Measurements from ENCODE around the gene GFM1.
A peak's percentile ranks its signal among the peaks of the same experiment; 100 is the strongest.

Gene GFM1

DNA sequence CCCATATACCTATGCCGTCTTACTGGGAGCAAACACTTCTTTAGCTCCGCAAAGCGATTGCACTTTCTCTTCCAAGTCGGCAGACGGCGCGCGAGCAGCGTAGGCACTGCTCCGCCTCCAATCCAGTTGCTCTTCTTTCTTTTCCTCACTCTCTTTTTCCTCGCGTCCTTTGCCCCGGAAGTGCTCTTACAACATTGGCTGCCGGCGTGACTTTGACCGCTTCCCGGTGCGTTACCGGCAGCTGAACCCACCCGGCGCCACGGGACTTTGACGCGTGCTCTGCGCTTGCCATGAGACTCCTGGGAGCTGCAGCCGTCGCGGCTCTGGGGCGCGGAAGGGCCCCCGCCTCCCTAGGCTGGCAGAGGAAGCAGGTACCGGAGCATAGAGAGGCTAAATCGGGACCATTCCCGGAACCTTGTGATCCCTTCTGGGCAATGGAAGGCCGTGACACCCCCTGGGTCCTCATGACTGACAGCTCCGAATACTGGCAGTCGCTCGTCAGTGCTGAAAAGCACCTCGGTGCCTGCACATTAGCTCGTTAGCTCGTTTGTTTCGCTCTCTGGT, at the start of gene GFM1:
Gene GFM1 (plus strand): TSS at position 183 of the 564 bp plus-strand sequence. CDS start 108 bp downstream, at position 291.
- peak; percentile 97 for DNase-seq (ENCODE audit: low spot score)

DNA sequence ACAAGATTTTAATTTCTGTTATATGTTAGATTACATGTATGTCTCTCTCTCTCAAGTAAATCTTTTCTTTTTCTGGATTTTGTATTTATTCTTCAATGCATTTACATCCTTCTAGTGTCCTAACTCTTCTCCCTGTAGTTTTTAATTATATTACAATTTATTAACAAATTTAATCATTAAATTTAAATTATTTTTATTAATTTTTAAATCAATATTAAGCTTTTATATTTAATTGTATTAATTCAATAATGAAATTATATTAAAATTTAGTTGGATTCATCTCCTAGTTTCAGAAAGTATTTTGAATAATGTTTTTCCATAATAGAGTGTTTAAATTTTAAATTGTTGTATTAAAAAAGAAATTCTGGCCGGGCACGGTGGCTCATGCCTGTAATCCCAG, 43.5 kb upstream of the GFM1 start:
- no peak for DNase-seq (ENCODE audit: low spot score)

DNA sequence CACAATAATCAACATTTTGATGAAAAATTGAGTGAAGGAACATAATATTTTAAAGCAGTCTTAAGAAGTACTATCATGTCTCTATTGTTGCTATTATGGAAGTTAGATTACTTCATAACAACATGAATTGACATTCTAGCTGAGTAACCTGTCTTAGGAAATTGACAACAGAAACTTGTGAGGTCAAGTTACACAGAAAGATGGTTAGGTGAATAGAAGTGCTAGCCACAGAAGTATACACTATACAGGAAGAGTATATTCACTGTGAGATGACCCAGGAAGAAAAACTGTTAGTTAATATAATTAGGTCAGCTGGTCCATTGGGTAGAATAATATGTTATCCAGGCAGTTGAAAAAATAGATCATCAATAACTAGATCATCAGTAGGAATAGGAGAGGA, 42.1 kb upstream of the GFM1 start:
- no peak for DNase-seq (ENCODE audit: low spot score)

DNA sequence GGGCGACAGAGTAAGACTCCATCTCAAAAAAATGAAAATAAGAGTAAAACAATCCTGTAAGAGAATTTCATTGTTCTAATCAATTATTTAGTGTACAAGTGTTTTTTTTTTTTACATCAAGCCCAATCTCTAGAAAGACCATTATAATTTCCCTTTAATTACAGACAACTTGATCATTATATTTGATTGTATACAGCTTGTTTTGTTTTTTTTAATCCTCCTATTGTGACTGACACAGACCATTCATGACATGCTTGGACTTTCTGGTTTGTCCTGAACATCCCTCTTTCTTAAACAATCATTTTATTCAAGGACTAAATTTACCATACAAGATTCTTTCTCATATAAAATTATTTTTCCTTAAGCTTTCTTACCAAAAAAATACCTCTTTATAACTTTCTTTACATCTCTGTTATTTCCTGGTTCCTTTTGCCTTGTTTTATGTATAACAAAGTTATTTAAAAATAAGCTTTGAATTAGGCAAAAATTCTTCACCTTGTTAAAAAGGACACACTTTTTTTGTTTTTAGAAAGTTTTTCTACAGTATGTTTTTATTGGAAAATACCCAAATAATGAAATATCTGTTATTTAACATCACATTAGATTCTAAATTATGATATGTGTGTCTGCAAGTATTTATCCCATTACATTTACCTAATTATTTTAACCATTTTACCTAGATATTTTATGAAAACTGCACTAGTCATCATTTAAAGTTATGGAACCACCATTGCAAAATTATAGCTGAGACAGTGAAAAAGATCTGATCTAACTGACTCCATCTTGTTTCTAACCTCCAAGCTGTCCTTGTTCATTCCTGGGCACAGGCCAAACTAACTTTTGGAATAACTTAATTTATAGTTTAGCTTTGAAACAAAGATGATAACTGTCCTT, 26.1 kb upstream of the GFM1 start:
- DNase-seq (ENCODE audit: low spot score), result no peak

DNA sequence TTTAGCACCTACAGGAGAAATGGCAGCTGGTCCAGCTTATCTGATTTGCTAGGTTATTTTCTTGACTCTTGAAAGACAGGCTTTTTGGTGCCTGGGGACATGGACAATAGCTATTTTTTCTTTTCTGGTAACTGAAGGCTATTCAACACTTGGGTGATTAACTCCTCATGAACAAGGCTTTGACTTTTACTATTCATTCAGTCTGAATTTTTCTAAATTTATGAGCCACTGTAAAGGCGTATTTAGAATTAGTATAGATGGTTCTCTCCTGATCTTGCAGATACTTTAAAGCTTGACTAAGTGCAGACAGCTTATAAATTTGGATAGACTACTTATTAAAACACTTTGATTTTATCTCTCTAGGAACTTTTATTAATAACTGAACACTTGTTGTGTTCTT, 18.4 kb upstream of the GFM1 start:
- no peak for DNase-seq (ENCODE audit: low spot score)

DNA sequence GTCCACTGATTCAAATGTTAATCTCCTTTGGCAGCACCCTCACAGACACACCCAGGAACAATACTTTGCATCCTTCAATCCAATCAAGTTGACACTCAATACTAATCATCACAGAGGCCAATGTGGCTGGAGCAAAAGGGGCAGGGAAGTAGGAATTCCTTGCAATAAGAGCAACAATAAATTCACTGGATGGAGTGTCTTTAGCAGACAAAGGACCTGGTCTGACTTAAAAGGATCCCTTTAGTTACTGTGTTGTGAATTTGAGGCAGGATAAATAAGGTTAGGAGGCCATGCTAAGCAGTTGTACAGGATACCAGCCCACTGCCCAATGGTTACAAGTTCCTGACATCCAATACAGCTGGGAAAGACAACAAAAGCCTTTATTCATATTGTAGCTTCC, 12.3 kb upstream of the GFM1 start:
- DNase-seq (ENCODE audit: low spot score), result no peak

DNA sequence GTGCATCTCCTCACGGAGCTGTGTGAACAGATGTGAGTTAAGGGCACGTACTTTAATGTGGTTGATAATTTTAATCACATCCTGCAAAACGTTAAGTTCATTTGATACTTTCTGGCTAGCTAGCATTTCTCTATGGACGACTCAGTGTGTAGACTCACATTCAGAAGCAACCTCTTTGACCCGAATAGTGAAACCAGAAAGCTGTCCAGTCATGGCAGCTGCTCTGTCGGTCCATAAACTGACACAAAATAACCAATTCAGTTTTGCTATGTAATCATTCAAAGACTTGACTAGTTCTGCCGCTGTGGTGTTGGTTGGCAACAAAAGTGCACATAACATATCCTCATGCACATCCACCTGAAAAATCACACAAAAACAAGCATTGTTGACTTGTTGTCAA, 3.7 kb upstream of the GFM1 start:
- no peak for DNase-seq (ENCODE audit: low spot score)

DNA sequence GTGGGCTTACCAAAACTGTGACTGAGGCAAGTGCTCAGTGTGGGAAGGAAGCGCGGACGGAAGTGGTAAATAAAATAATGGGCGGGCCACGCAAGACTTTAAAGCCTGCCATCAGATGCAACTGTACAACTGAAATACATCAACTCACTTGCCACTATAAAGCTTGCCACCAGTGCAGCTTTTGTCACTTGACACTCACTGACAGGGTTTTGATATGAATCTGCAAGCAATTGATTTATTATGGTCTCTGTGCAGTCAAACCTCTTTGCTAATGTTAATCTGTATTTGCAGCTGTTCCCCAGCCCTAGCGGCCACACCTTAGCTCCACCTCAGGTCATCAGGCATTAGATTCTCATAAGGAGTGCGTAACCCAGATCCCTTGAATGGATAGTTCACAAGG, 2.3 kb upstream of the GFM1 start:
- no peak for DNase-seq (ENCODE audit: low spot score)

DNA sequence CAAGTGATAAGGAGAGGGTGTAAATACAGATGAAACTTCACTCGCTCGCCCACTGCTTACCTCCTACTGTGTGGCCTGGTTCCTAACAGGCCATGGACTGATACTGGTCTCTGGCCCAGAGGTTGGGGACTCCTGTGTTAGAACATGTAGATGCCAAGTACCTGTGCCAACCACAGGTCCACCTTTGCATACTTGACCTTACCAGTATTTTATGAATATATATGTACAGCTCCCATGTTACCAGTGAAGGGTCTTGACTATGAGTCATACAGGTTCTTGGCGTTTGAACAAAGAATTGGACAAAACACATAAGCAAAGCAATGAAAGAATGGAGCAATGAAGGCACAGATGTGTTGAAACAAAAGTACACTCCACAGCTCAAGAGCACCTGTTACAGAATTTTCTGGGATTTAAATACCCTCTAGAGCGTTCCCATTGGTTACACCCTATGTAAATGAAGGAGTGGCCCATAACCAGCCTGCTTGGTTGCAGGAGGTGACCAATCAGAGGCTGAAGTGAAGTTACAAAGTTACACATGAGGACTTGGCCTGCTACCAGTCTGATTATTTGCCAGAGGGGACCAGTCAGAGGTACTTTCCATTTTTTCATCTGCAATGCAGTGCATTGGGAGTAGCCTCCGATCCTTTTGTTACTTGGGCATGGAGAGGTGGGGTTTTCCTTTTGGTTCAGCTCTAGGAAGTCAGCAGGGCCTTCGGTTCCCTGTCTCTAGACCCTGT, 1.7 kb upstream of the GFM1 start:
- DNase-seq (ENCODE audit: low spot score), result no peak

DNA sequence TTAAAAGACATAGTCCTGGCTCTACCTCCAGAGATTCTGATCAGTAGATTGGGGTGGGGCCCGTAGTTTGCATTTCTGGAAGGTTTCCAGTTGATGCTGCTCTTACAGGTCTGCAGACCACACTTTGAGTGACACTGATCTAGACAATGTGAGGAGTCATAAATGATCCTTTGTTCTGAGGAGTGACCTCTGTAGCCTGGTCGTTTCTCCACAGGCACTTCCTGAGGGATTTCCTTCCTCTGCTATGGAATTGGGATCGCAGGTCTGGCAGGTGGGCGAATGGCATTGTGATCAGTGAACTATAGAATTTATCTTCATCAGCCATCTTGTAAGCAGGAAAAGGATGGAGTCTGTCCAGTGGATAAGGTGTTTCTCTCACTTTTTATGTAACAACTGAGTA, 5.5 kb downstream of the GFM1 start:
- peak; percentile 38 for DNase-seq (ENCODE audit: low spot score)

DNA sequence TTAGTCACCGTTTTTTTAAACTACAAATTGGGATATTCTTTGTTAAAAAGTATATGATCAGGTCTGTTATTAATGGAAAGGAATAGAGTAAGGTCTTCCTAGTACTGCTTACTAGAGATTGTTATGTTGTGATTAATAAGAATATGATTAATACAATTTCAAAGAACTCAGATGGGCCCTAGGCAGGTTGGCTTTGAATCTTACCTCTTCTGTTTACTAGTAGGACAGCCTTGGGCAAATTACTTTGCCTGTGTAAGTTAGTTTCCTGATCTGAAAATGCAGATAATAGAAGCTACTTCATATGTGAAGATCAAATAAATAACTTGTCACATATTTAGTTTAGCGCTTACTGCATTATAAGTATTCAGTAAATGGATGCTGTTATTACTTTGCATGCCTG, 6.9 kb downstream of the GFM1 start:
- DNase-seq (ENCODE audit: low spot score), result no peak

DNA sequence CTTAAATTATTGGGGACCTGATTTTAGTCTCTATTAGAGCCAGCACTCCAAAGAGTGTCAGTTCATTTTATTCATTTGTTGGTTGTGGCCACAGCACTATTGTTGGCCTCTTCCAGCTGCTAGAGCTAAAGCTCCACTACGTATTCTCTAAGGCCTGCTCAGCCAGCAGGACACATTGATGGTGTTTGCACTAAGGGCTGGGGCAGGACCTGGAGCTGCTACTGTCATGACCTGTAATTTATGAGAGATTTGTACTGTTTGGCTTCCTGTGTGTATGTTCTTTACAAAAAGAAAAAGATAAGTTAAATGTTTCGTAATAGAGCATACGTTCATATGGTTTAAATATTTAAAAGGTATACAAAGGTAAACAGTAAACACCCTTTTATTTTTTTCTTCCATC, 8.1 kb downstream of the GFM1 start:
- no peak for DNase-seq (ENCODE audit: low spot score)

DNA sequence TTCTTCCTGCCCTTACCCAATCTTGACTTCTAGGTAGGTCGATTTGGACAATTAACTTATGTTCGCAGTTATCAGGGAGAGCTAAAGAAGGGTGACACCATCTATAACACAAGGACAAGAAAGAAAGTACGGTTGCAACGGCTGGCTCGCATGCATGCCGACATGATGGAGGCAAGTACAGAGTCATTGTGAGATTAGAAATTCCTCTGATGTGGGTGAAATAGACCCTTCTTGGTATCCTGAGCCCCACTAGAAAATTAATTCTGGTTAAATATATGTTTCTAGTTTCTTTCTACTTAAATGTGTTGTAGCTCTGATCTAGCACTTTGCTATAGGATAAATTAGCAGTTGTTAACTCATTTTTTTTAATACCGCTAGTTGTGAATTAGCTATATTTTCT, 14.6 kb downstream of the GFM1 start:
- DNase-seq (ENCODE audit: low spot score), result no peak

DNA sequence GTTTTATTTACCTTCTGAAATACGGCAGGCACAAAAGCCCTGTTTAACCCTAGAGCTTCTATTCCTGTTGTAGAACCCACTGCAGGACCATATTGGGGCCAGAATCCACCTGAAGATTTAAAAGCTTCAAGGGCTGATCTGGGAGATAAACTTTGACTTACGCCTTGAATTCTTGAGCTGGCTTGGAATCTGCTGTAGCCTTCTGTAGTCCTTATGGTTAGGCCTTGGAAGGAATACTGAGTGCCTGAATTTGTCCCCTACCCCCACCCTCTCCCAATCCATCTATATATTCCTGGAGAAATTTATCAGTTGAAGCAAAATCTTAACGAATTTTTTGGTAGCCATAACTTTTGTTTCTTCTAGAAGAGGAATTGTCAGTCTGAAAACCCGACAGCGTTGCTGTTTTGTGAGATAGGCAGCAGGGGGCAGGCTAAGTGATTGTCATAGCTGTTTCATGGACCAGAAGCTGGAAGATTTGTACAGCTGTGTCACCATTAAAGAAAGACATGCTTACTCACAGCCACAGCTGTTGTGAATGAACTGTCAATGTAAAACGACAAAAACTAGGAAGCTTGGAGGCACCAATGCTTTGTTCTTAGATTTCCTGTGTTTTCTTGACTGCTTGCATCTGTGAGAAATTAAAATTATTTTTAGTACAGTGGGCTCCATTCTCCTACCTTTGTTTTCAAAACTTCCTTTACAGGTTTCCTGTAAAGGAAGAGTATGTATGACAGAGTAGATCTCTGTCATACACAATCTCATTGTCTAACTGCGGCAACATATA, 15.3 kb downstream of the GFM1 start:
- peak; percentile 73 for DNase-seq (ENCODE audit: low spot score)

DNA sequence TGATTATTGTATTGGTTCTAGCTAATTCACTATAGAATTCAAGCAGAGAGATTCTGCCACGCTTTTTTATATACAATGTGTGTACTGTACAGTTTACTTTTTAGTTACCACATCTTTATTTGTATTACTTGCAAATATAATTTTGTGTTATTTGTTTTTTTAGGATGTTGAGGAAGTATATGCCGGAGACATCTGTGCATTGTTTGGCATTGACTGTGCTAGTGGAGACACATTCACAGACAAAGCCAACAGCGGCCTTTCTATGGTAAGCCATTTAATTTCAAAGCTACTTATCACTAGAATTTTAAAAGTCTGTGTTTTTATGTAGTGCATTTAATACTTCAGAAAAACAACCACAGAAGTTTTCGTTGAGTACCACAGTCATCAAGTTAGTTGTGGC, 16.4 kb downstream of the GFM1 start:
- no peak for DNase-seq (ENCODE audit: low spot score)

DNA sequence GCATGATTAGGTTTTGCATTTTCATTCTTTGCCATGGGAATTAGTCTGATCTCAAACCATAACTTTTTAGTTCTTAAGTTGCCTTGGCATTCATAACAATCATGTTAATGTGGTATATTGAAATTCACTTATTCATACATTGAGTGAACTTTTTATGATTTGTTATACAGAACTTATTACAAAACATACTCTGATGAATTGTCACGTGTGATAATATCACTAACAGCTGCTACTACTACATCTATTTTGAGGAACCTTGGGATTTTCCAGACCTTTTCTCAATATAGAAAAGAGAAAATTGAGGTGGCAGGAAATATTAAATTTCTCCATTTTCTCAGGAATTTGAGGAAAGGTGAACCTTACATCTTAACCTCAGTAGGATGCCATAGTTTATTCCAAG, 18.9 kb downstream of the GFM1 start:
- no peak for DNase-seq (ENCODE audit: low spot score)

DNA sequence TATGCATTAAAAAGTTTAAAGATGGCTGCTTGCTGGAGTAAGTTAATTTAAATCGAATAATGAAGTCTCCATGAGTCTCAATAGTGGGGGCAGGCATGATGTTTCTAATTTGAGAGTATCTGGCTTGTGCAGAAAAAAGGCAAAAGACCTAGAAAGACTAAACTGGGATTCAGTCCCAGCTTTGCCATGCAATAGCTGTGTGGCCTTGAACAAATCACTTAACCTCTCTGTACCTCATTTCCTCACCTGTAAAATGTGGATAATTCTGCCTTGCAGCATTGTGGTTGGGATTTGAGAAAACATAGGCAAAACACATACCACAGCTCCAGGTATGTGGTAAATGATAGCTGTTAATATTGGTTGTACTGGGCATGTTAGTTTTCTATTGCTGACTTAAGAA, 19.5 kb downstream of the GFM1 start:
- no peak for DNase-seq (ENCODE audit: low spot score)

DNA sequence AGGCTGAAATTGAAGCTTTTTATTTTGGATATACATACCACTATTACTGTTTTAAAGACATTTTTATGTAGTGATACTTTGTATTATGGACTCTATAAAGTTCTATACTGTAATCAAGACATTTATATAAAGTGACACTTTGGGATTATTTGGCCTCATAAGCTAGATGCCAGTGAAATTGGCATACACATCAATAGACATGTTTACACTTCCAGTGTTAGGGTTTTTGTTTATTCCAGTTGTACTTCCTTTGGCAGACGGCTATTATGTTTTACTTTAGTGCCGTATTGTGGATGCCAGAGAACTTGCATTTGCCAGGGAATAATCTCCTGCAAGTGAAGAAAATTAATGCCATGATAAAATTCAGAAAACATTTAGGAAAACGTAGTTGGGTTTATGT, 22.1 kb downstream of the GFM1 start:
- DNase-seq (ENCODE audit: low spot score), result no peak

DNA sequence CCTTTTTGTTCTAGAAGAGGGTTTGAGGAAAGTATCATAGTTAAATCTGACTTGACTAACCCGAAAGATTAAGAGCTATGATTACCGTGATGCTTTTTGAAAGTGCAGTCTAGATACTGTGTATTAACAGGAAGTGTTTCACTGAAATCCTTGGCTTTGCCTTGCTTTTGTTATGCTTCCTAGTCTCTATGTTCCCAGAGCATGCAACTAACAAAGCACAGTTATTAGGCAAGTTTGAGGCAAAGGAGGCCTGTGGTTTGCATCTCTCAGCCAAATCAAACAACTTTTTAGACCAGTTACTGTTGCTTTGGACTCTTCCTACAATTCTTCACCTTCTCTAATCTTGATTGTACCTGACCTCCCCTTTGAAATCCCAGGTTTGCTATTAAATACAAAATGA, 24.2 kb downstream of the GFM1 start:
- no peak for DNase-seq (ENCODE audit: low spot score)

DNA sequence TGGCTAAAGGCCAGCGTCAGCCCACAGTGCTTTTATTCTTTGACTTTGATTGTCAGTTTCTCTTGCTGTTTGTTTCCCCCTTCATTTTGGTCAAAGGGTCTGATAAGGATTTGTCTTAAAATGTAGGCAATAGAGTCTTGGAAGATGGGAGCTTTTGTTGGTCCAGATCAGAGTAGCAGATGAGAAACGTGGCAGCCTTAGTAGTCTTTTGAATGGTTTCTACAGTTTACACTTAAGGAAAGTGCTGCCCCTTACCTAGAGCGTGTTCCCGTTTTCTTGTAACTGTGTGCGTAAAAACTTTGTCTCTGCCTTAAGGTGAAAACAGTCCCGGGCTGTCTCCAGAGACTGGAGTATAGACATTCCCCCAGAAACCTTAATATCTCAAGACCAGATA, 27.5 kb downstream of the GFM1 start:
- peak; percentile 2 for DNase-seq (ENCODE audit: low spot score)

DNA sequence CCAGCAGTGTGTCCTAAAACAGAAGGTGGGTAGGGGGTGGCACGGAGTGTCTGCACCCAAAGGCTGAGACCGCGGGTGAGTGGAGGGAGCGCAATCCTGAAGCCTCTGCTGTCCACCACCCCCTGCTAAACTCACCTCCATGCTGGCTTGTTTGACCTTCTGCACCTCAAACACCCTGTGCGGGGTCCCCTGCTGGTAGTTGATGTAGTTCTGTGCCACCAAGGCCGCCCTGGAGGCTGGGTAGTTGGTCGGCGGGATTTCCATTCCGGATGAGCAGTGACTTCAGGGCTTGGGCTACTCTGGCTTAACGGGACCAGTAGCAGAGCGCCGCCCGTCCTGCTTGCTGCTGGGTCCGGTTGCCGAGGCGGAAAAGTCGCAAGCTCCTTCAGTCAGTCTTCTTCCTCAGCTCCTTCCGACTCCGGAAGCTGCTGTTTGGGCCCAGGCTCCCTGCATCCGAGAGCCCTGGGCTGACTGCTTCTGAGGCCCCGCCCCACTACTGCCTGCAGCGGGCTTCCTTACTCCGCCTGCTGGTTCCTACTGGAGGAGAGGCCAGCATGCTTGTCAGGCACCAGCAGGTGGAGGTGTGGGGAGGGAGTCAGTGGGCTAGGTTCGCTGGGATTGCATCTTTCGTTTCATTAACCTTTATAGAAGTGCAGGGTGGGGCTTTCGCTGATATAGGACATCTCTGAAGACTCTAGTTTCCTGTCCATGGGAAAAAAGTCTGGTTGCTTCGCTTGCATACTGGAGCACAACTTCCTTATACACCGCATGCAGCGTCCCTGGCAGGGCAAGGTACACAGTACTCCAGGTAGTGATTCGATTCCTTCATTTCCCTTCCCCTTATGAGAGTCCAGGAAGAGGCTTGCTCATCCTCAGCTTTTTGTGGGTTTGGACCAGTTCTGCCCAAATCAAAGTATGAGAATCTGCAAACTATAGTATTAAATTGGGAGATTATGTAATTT, 28.2 kb downstream of the GFM1 start, which contains the start of gene LXN:
Gene LXN (minus strand): TSS at position 434 of the 962 bp plus-strand sequence. CDS start 170 bp downstream, at position 264.
- DNase-seq (ENCODE audit: low spot score), result peak; percentile 93
